Astrocyte (in vitro differentiated cells and primary cell): ENCODE results near the gene DERA.

ENCODE experiments used
- CTCF ChIP-seq: IDR thresholded peaks from 2 replicates; pipeline ENCODE4 v1.5.1; 2011; ENCODE audit warnings: low read depth, mild to moderate bottlenecking, inconsistent platforms, low read length, moderate library complexity; ENCODE audit not compliant: insufficient read depth
- EZH2 ChIP-seq: IDR thresholded peaks from 2 replicates; pipeline ENCODE4 v1.6.1; 2012; ENCODE audit warnings: mild to moderate bottlenecking, low read length, inconsistent platforms; ENCODE audit not compliant: insufficient read depth

DNA sequence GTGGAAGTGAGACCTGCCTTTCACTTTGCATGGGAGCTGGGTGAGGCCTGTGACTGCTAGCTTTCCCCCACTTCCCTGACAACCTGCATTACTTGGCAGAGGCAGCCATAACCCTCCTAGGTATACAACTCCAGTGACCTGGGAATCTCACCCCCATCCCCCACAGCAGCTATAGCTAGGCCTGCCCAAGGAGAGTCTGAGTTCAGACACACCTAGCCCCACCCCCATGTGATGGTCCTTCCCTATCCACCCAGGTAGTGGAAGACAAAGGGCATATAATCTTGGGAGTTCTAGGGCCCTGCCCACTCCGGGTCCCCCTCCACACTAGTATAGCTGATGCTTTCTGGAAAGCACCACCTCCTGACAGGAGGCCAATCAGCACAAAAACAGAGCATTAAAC lies 35.3 kb upstream of the DERA start:
- TF ChIP-seq CTCF = no peak
- TF ChIP-seq EZH2 = no peak
